ENCODE data around the gene ISCA2.

The ISCA2 gene

GRCh38 chr14:74483321-74483720 is 10.2 kb upstream of the ISCA2 start:
- no peak for DNase-seq

GRCh38 chr14:74486164-74486563 is 7.4 kb upstream of the ISCA2 start:
- no peak for DNase-seq

- DNase-seq: no peak
Measured at GRCh38 chr14:74488786-74489397, 4.7 kb upstream of the ISCA2 start.

- DNase-seq: no peak
Measured at GRCh38 chr14:74490486-74490885, 3.1 kb upstream of the ISCA2 start.

GRCh38 chr14:74491956-74492775 is 1.4 kb upstream of the ISCA2 start:
- no peak for DNase-seq

- DNase-seq: no peak
Measured at GRCh38 chr14:74492776-74493342, 706 bp upstream of the ISCA2 start, which contains the start of gene NPC2. NPC2 (minus strand) TSS chr14:74493305; CDS start chr14:74493274, 31 bp downstream.

GRCh38 chr14:74495356-74495755 is 1.8 kb downstream of the ISCA2 start:
- DNase-seq: no peak

GRCh38 chr14:74500417-74501134 is 7.0 kb downstream of the ISCA2 start:
- no peak for DNase-seq

- DNase-seq: peak; percentile 86
Measured at GRCh38 chr14:74501135-74501614, 7.6 kb downstream of the ISCA2 start.

- no peak for DNase-seq
Measured at GRCh38 chr14:74501691-74502090, 8.1 kb downstream of the ISCA2 start.

GRCh38 chr14:74502236-74503019 is 8.9 kb downstream of the ISCA2 start:
- DNase-seq: no peak

GRCh38 chr14:74503291-74503937 is 9.8 kb downstream of the ISCA2 start:
- DNase-seq: peak; percentile 19

- DNase-seq: no peak
Measured at GRCh38 chr14:74503938-74504335, 10.4 kb downstream of the ISCA2 start.

GRCh38 chr14:74504412-74504811 is 10.8 kb downstream of the ISCA2 start:
- DNase-seq: peak; percentile 13

GRCh38 chr14:74504874-74505720 is 11.5 kb downstream of the ISCA2 start:
- DNase-seq: no peak

GRCh38 chr14:74505831-74506230 is 12.3 kb downstream of the ISCA2 start:
- peak; percentile 8 for DNase-seq

- DNase-seq: peak; percentile 16
Measured at GRCh38 chr14:74506411-74506851, 12.9 kb downstream of the ISCA2 start.

GRCh38 chr14:74507085-74507484 is 13.5 kb downstream of the ISCA2 start:
- peak; percentile 6 for DNase-seq

- peak; percentile 7 for DNase-seq
Measured at GRCh38 chr14:74507840-74508239, 14.3 kb downstream of the ISCA2 start.

GRCh38 chr14:74508292-74508731 is 14.7 kb downstream of the ISCA2 start:
- DNase-seq: peak; percentile 19

All from right hindlimb (tissue), 1 donor.